ENCODE measurements around the gene ABCC6. TPM values are rescaled to one million over a fixed set of nuclear protein-coding genes. Genes with fewer than 3 reads are reported as not detected.

The ABCC6 gene
- total and polyA plus RNA-seq, 2 of the 4 experiments (the other 2 are of a cell fraction): 0.36 to 1.3 TPM

GRCh38 chr16:16190546-16190945 is 32.7 kb downstream of the ABCC6 start:
- BruUV-seq (replicated peaks): no TSS peak
- WGBS, 2 experiments (ENCODE audit: extremely low coverage in 2 of 2, insufficient read length in 1 of 2): no CpG with 5 or more reads among the region's 5 CpGs
- in situ Hi-C loops (cut with MboI; ENCODE audit: low sequenced_read_pairs): loop anchor here (10.0 kb wide), 1 partner anchor 426 kb away; no protein-coding TSS in a partner anchor
- Histone ChIP-seq H3K79me1 (ENCODE audit: low read depth in 1 of 2, low read length in 2 of 2) (no peaks in the 10 kb centered on the region), H3K4ac (ENCODE audit: low read depth, low read length) (no peak overlapping the region), H3K9me1 (ENCODE audit: insufficient read depth, low read length) (no peaks in the 10 kb centered on the region), H4K8ac (ENCODE audit: low read depth in 2 of 2, low read length in 2 of 2) (no peak overlapping the region), H3K4me1 (ENCODE audit: control insufficient read depth, insufficient read depth, low read length) (no peaks in the 10 kb centered on the region), H3K27ac (ENCODE audit: insufficient read depth, low read length) (no peak overlapping the region), H2BK20ac (ENCODE audit: low read depth, low read length) (no peak overlapping the region), H3K36me3 (ENCODE audit: control insufficient read depth, insufficient read depth, low read length) (no peaks in the 10 kb centered on the region; the same call in none of the 2 replicates), H4K20me1 (ENCODE audit: insufficient read depth, low read length) (no peaks in the 10 kb centered on the region), H3K4me2 (ENCODE audit: low read depth, low read length) (no peak overlapping the region), H3K4me3 (ENCODE audit: insufficient read depth, low read depth, low read length) (no peak overlapping the region), H3K18ac (ENCODE audit: low read depth, low read length) (no peak overlapping the region), H4K91ac (ENCODE audit: insufficient read depth, low read depth, low read length) (no peak overlapping the region), H2BK120ac (ENCODE audit: low read depth, low read length) (no peak overlapping the region), H2BK15ac (ENCODE audit: low read depth, low read length) (no peak overlapping the region), H2BK5ac (ENCODE audit: low read depth, low read length, poor library complexity, severe bottlenecking) (no peak overlapping the region), H3K9me3 (ENCODE audit: control insufficient read depth, insufficient read depth, low read length) (no peaks in the 10 kb centered on the region), H2AFZ (replicated peaks; ENCODE audit: low read length, poor library complexity) (no peak overlapping the region), H4K5ac (ENCODE audit: low read depth, low read length) (no peak overlapping the region), H3K56ac (ENCODE audit: extremely low read depth, insufficient read depth, low read length) (no peak overlapping the region), H2AK9ac (replicated peaks; ENCODE audit: low read depth, low read length, poor library complexity) (peak overlapping the region; percentile 28), H3K23ac (ENCODE audit: low read depth, low read length) (no peak overlapping the region), H2AK5ac (ENCODE audit: low read depth, low read length) (no peak overlapping the region), H3K14ac (replicated peaks; ENCODE audit: low read depth, low read length) (no peak overlapping the region), H3K27me3 (ENCODE audit: control insufficient read depth, insufficient read depth, low read length) (peaks cover 4% of the 10 kb centered on the region), H3K9ac (ENCODE audit: low read depth, low read length) (no peak overlapping the region)
- intact Hi-C loops (cut with micrococcal nuclease): loop anchor here (5.0 to 10.0 kb wide), 2 partner anchors 418 to 486 kb away; no protein-coding TSS in a partner anchor
- dilution Hi-C loops (cut with HindIII; ENCODE audit: low sequenced_read_pairs, unreplicated experiment): no loop called here
- ChIA-PET CTCF (interaction anchor here (0.6 kb wide), 1 partner anchor 107 kb away, joined by 3 read pairs; no protein-coding TSS in a partner anchor), POLR2A (ENCODE audit: unreplicated experiment) (interaction anchor here (0.6 kb wide), 1 partner anchor 14 kb away, joined by 3 read pairs; no protein-coding TSS in a partner anchor)
- ATAC-seq (ENCODE audit: low read depth) (no peak), DNase-seq (no peak)
- TF ChIP-seq USF2 (IDR thresholded peaks at IDR 0.05; ENCODE audit: low read depth, low read length) (no peak), POLR2A (IDR thresholded peaks at IDR 0.05; ENCODE audit: low read depth, low read length) (no peak), MXI1 (IDR thresholded peaks at IDR 0.05; ENCODE audit: borderline replicate concordance, low read depth, low read length) (no peak), CTCF (conservative IDR thresholded peaks at IDR 0.05; ENCODE audit: low read depth, low read length) (no peak), CEBPB (IDR thresholded peaks at IDR 0.05; ENCODE audit: low read depth, low read length) (no peak), RAD21 (IDR thresholded peaks at IDR 0.05; ENCODE audit: low read length) (no peak), FOS (IDR thresholded peaks at IDR 0.05; ENCODE audit: low read depth, low read length) (no peak)
- TF ChIP-seq, protein P1, sequence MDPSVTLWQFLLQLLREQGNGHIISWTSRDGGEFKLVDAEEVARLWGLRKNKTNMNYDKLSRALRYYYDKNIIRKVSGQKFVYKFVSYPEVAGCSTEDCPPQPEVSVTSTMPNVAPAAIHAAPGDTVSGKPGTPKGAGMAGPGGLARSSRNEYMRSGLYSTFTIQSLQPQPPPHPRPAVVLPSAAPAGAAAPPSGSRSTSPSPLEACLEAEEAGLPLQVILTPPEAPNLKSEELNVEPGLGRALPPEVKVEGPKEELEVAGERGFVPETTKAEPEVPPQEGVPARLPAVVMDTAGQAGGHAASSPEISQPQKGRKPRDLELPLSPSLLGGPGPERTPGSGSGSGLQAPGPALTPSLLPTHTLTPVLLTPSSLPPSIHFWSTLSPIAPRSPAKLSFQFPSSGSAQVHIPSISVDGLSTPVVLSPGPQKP (IDR thresholded peaks at IDR 0.05; ENCODE audit: borderline replicate concordance, low read depth, low read length): no peak

Measured in IMR-90 (cell line).